ENCODE results near the gene NADK. TPM values are rescaled to one million over a fixed set of nuclear protein-coding genes. Genes with fewer than 3 reads are reported as not detected.
A peak's percentile ranks its signal among the peaks of the same experiment; 100 is the strongest.

NADK gene
- total and polyA plus RNA-seq, 10 of the 15 experiments (the other 5 are each of a cell fraction or from before 2014, with no cell fraction given) = 1.1 to 93.2 (median 46.9) TPM

DNA sequence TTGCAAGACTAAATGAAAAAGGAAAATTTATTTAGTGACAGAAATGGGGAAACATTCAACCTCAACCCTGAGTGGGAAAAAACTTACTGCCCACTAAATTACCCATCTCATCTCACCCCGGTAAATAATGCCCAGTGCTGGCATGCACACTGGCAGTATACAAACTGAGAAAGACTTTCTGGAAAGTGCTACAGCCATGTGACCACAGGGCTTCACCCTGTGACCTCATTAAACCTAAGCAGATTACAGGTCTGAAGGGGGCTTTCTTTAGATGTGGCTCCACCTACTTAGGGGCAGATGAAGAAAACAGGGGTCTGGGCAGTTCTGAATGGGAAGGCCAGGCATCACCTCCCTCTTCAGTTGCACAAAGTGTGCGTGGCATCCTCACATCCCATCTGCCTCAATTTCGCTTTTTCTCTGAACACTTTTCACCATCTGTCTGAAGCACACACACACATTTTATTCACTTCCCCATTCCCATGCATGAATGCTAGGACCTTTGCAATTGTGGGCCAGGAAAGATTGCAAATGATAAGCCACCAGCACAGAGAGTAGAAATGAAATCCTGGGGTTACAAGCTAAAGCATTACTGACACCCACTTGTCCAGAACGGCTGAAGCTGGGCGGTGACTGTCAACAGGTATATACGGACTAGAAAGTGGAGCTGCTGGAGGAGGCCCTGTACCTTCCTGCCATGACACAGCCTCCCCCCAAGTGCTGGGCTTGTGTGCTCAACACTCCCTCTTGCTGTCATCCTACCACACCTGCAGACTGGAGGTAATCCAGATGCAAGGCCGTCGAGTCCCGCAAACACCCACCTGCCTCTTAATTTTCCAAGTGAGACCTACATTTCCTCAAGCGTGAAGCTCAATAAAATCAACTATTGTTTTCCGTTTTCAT lies 2.7 kb downstream of the NADK start:
- BruUV-seq (replicated peaks) = no TSS peak
- in situ Hi-C loops (cut with MboI) (no loop called here), intact Hi-C loops (cut with micrococcal nuclease; ENCODE audit: unreplicated experiment) (loop anchor here (5.0 kb wide), 1 partner anchor 117 kb away; the partner anchor contains the start of gene GNB1)
- peaks cover 57% of the 10 kb centered on the region for H3K79me2 ChIP-seq (ENCODE audit: control insufficient read depth, insufficient read depth, low read length)
- ChIA-PET SMC1A (ENCODE audit: uncharacterized antibody, unreplicated experiment) (interaction anchor here (1.1 to 2.2 kb wide), 8 partner anchors 9 to 158 kb away, joined by 3 to 15 read pairs (median 5); no protein-coding TSS in a partner anchor), POLR2A (interaction anchor here (0.5 to 1.7 kb wide), 6 partner anchors 14 to 390 kb away, joined by 3 to 7 read pairs (median 4); no protein-coding TSS in a partner anchor), RAD21 (ENCODE audit: unreplicated experiment) (interaction anchor here (0.7 kb wide), 1 partner anchor 133 kb away, joined by 3 read pairs; no protein-coding TSS in a partner anchor), CTCF (interaction anchor here (0.7 to 2.4 kb wide), 9 partner anchors 9 to 130 kb away, joined by 3 to 15 read pairs (median 4); no protein-coding TSS in a partner anchor)
- H3K27ac ChIP-seq (ENCODE audit: control insufficient read depth, insufficient read depth) = peak overlapping the region; percentile 49
- peak overlapping the region; percentile 47 for H3K4me3 ChIP-seq
- FAIRE-seq (peak; percentile 59), DNase-seq (ENCODE audit: low read depth, low spot score) (no peak), ATAC-seq (peak; percentile 16)
- H3K36me3 ChIP-seq (ENCODE audit: control insufficient read depth in 2 of 2, insufficient read depth in 2 of 2, low read length in 1 of 2) = peaks cover 0 to 5% of the 10 kb centered on the region in 2 experiments; a peak in 1 of 4 replicates
- peaks cover 26% of the 10 kb centered on the region for H3K4me1 ChIP-seq (ENCODE audit: control insufficient read depth, insufficient read depth, low read length)
- peaks cover 7% of the 10 kb centered on the region; the same call in 2 of the 3 replicates for H3K9me3 ChIP-seq (replicated peaks; ENCODE audit: control insufficient read depth, insufficient read depth, low read length)
- H3K9ac ChIP-seq (ENCODE audit: control insufficient read depth, insufficient read depth, low read length) = peak overlapping the region; percentile 30; the same call in 1 of the 2 replicates
- no peak overlapping the region for H2AFZ ChIP-seq (ENCODE audit: control insufficient read depth, low read depth, low read length)
- no peaks in the 10 kb centered on the region for H4K20me1 ChIP-seq (ENCODE audit: control insufficient read depth, insufficient read depth)
- no peaks in the 10 kb centered on the region for H3K27me3 ChIP-seq (replicated peaks in 1 of 2; ENCODE audit: control insufficient read depth in 2 of 2, insufficient read depth in 2 of 2, low read length in 1 of 2)
- WGBS (ENCODE audit: insufficient coverage, insufficient replicate concordance, low lambda C conversion rate, missing lambda C conversion rate) = 5% methylated on average over 11 of the region's 11 CpGs
- H3K4me2 ChIP-seq (ENCODE audit: control insufficient read depth, insufficient read depth) = peak overlapping the region; percentile 88
- TF ChIP-seq, protein P1, sequence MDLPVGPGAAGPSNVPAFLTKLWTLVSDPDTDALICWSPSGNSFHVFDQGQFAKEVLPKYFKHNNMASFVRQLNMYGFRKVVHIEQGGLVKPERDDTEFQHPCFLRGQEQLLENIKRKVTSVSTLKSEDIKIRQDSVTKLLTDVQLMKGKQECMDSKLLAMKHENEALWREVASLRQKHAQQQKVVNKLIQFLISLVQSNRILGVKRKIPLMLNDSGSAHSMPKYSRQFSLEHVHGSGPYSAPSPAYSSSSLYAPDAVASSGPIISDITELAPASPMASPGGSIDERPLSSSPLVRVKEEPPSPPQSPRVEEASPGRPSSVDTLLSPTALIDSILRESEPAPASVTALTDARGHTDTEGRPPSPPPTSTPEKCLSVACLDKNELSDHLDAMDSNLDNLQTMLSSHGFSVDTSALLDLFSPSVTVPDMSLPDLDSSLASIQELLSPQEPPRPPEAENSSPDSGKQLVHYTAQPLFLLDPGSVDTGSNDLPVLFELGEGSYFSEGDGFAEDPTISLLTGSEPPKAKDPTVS (IDR thresholded peaks at IDR 0.05; ENCODE audit: low read depth, low read length) = peak; percentile 77
- 0 out of 2 replicates have a peak, but pooled peaks have one; percentile 30 for TF ChIP-seq SIN3A (IDR thresholded peaks at IDR 0.05; ENCODE audit: low read depth, low read length)
- TF ChIP-seq NR2F1 (conservative IDR thresholded peaks at IDR 0.05) = peak; percentile 78
- TF ChIP-seq MTA2 (IDR thresholded peaks at IDR 0.05; ENCODE audit: low read depth) = 0 out of 2 replicates have a peak, but pooled peaks have one; percentile 21
- 0 out of 2 replicates have a peak, but pooled peaks have one; percentile 8 for TF ChIP-seq IRF4 (IDR thresholded peaks at IDR 0.05; ENCODE audit: low read depth, low read length)
- TF ChIP-seq RAD51 (IDR thresholded peaks at IDR 0.05) = peak; percentile 87
- TF ChIP-seq, protein P2, sequence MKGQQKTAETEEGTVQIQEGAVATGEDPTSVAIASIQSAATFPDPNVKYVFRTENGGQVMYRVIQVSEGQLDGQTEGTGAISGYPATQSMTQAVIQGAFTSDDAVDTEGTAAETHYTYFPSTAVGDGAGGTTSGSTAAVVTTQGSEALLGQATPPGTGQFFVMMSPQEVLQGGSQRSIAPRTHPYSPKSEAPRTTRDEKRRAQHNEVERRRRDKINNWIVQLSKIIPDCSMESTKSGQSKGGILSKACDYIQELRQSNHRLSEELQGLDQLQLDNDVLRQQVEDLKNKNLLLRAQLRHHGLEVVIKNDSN (IDR thresholded peaks at IDR 0.05; ENCODE audit: borderline replicate concordance, extremely low read length, insufficient read depth, low read depth, low read length) = peak; percentile 17
- TF ChIP-seq CTCF (IDR thresholded peaks at IDR 0.05 in 2 of 3, conservative IDR thresholded peaks at IDR 0.05 in 1 of 3; ENCODE audit: control insufficient read depth in 2 of 3, extremely low read depth in 1 of 3, insufficient read depth in 1 of 3, low read depth in 3 of 3, low read length in 3 of 3) = peak in 2 of 3 experiments; percentile 15 to 23; a peak in 3 of 6 replicates
- peak; percentile 52 to 67; a peak in 2 of 4 replicates for TF ChIP-seq IKZF2 (IDR thresholded peaks at IDR 0.05)
- TF ChIP-seq, protein P3, sequence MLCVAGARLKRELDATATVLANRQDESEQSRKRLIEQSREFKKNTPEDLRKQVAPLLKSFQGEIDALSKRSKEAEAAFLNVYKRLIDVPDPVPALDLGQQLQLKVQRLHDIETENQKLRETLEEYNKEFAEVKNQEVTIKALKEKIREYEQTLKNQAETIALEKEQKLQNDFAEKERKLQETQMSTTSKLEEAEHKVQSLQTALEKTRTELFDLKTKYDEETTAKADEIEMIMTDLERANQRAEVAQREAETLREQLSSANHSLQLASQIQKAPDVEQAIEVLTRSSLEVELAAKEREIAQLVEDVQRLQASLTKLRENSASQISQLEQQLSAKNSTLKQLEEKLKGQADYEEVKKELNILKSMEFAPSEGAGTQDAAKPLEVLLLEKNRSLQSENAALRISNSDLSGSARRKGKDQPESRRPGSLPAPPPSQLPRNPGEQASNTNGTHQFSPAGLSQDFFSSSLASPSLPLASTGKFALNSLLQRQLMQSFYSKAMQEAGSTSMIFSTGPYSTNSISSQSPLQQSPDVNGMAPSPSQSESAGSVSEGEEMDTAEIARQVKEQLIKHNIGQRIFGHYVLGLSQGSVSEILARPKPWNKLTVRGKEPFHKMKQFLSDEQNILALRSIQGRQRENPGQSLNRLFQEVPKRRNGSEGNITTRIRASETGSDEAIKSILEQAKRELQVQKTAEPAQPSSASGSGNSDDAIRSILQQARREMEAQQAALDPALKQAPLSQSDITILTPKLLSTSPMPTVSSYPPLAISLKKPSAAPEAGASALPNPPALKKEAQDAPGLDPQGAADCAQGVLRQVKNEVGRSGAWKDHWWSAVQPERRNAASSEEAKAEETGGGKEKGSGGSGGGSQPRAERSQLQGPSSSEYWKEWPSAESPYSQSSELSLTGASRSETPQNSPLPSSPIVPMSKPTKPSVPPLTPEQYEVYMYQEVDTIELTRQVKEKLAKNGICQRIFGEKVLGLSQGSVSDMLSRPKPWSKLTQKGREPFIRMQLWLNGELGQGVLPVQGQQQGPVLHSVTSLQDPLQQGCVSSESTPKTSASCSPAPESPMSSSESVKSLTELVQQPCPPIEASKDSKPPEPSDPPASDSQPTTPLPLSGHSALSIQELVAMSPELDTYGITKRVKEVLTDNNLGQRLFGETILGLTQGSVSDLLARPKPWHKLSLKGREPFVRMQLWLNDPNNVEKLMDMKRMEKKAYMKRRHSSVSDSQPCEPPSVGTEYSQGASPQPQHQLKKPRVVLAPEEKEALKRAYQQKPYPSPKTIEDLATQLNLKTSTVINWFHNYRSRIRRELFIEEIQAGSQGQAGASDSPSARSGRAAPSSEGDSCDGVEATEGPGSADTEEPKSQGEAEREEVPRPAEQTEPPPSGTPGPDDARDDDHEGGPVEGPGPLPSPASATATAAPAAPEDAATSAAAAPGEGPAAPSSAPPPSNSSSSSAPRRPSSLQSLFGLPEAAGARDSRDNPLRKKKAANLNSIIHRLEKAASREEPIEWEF (IDR thresholded peaks at IDR 0.05; ENCODE audit: insufficient replicate concordance, low read depth, low read length) = no peak
- no peak for TF ChIP-seq KDM1A (IDR thresholded peaks at IDR 0.05; ENCODE audit: borderline replicate concordance)
